ENCODE data around the gene MAPK14. TPM values are rescaled to one million over a fixed set of nuclear protein-coding genes. Genes with fewer than 3 reads are reported as not detected.

Gene MAPK14
- total RNA-seq, 1 donor from 2014 or later, result 52.6 TPM

DNA sequence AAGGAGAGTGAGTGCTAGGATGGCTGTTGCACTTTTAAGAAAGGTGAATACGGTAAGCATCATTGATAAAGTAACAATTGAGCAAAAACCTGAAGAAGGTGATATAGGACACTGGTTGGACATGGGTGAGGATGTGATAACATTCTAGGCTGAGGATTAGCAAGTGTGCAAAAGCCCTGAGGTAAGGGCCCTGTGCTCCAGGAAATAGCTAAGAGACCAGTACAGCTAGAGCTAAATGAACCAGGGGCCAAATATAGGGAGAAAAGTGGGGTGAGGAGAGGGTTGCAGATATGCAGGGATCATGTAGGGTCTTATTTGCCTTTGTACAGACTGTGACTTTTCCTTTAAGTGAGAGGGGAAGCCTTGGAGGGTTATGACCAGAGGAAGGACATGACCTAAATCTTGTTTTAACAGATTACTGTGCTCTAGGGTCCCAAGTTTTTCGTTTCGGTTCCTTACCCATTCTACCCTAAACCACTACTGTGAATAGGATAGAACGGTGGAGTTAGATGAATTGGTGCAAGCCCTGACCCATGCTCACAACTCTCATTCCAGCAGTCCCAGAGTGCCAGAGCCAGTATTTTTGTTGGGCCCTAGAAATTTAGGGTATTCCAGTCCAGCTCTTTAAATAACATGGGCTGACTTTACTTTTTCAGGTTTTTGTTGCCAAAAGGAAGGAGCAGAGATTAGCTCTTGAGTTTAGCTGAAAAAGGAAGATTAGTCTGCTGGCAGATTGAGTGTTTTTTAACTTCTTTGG lies 10.7 kb downstream of the MAPK14 start:
- no peak for DNase-seq

- DNase-seq, result no peak
Observed at GRCh38 chr6:36039112-36039511, 11.5 kb downstream of the MAPK14 start.

DNA sequence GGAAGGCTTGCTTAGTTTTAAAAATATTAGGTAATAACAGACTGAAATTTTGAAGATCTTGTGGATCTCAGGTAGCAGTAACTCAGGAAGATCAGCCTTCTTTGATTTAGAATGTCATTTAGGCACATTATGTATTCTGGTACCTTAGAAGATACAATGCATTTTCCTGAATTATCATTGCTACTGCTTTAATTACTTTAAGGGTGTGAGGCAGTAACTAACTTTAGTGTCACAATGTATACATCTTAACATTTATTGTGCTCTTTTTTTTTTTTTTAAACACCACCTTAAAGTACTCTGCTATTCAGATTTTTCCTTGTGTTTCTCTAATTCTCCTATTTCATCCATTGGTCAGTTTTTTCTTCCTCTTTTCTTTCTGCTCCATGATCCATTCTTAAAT lies 13.3 kb downstream of the MAPK14 start:
- DNase-seq, result no peak

GRCh38 chr6:36042618-36043260 lies 15.1 kb downstream of the MAPK14 start:
- DNase-seq, result no peak

DNA sequence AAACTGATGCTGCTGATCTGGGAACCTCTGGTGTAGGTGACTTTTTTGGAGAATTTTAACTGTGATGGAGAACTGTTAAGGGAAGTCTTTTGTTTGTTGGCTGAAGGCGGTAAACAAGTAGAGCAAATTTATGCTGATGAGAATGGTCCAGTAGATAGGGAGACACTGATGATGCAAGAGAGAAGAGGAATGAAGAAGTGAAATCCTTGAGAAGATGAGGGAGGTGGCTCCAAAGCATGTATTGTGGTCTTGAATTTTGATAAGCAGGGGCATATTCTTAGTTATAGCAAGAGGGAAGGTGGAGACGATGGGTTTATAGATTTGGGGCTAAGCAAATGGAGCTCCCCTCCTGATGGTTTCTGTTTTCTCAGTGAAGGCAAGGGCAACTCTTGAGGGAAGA lies 22.0 kb downstream of the MAPK14 start:
- no peak for DNase-seq

- DNase-seq, result no peak
Observed at GRCh38 chr6:36050305-36050704, 22.7 kb downstream of the MAPK14 start.

GRCh38 chr6:36050947-36051710 lies 23.5 kb downstream of the MAPK14 start:
- no peak for DNase-seq

- DNase-seq, result no peak
Observed at GRCh38 chr6:36052097-36052496, 24.5 kb downstream of the MAPK14 start.

GRCh38 chr6:36053878-36054277 lies 26.3 kb downstream of the MAPK14 start:
- no peak for DNase-seq

DNA sequence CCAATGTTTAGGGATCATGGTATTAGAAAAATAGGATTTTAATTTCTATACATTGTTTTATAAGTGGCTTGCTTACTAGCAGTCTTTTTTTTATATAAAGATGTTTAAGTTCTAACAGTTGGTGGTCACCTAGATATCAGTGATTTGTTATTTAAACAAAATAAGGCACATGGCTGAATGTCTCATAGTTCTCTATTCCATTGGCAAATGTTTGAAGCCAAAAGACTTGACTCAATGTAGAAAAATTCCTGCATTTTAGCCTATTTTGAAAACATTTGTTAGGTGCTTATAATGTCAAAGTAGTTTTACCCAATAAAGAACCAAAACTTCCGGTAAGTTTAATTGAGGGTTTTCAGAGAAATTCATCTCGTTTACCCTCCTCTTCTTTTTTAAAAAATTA lies 26.8 kb downstream of the MAPK14 start:
- no peak for DNase-seq

GRCh38 chr6:36054956-36055355 lies 27.3 kb downstream of the MAPK14 start:
- DNase-seq, result no peak

DNA sequence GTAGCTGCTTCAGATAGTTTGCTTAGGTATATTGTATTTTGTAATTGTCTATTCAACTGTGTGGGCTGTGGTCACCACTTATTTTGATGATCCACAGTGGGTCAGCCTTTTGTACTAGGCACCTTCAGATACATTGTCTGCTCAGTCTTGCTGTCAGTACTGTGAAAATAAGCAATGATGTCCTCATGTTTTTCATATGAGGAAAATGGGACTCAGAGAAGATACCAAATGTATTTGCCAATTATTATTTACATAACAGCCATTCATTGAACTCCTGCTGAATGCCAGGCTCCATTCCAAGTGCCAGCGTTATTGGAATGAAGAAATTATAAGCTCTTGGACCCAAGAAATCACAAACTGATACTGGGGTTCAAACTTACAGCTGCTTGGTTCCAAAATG lies 28.6 kb downstream of the MAPK14 start:
- no peak for DNase-seq

DNA sequence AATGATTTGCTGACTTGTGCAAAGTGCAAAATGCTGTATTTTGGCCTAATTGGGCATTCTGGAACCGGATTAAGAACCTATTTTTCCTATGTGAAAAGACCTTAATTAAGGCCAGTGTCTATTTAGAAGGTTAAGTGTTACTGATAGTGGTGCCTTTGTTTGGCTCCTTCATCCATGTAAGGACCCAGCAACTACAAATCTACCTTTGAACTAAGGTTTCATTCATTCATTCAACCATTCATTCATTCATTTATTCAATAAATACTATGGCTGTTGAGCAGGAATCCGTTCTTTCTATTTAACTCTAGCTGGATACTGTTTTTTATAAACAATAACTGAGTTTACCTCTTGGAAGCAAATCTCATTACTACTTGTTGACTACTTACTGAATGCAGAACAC lies 33.6 kb downstream of the MAPK14 start:
- no peak for DNase-seq

GRCh38 chr6:36062247-36062646 lies 34.6 kb downstream of the MAPK14 start:
- DNase-seq, result no peak

DNA sequence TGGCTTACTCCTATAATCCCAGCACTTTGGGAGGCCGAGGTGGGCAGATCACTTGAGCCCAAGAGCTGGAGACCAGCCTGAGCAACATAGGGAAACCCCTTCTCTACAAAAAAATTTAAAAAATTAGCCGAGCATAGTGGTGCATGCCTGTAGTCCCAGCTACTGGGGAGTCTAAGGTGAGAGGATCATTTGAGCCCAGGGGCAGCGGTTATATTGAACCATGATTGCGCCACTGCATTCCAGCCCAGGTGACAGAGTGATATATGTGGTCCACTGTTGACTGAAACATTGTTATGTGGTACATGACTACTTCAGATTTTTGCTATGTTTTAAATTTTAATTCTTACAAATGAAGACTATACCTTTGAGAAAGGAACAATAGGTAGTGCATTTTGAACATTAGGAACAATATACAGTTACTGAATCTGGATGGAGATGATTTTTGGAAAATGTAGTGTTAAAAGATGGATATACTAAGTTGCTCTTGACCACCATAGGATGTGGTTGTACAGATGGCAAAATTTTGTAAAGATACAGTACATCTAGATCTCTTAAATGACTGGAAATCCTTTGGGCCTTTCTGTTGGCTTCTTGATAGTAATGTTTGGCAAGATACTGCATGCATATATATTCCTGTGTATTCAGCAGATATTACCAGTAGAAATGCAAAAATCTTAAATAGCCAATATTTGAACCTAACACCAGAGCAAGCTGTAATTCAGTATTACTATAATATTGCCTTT lies 35.9 kb downstream of the MAPK14 start:
- no peak for DNase-seq

GRCh38 chr6:36064770-36065396 lies 37.3 kb downstream of the MAPK14 start:
- no peak for DNase-seq

- no peak for DNase-seq
Observed at GRCh38 chr6:36065916-36066315, 38.3 kb downstream of the MAPK14 start.

GRCh38 chr6:36066817-36067216 lies 39.2 kb downstream of the MAPK14 start:
- no peak for DNase-seq

DNA sequence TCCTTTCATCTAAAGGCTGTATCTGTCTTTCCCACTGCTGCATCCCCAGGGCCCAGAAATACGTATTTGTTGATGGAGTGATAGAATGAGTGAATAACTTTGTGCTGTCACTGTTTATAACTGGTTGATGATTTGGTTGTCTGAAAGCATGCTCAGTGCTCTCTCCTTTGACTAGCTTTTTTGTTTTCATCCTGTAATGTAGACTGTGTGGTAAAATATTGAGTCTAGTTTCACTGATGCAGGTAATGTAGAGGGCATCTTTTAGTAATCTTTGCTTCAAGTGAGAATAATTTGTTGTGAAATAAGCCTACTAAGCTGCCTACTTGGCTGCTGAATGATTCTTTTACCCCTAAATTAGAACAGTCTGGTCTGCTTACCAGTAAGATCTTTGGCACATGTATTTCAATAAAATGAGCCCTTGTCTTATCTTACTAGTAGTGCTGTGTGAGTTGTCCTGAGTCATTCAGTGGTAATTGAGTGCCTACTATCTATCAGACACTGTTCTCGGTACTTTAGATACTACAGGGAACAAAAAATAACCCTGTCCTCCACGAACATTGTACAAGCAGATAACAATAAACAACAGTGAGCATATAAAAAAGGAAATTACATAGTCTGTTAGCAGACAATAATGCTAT lies 39.9 kb downstream of the MAPK14 start:
- no peak for DNase-seq

DNA sequence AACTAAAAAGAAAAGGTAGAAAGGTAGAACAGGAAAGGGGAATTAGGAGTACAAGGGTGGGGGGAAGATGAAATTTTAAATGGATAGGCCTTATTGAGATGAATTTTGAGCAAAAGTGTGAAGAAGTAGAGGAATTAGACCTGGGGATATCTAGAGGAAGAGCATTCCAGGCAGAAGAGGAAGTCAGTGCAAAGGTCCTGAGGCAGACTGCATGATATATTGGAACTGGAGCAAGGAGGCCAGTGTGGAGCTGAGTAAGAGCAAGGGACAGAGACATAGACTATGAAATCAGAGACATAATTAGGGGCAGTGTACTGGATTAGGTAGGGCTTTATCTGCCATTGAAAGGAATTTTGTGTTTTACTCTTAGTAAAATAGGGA lies 40.4 kb downstream of the MAPK14 start:
- DNase-seq, result no peak

DNA sequence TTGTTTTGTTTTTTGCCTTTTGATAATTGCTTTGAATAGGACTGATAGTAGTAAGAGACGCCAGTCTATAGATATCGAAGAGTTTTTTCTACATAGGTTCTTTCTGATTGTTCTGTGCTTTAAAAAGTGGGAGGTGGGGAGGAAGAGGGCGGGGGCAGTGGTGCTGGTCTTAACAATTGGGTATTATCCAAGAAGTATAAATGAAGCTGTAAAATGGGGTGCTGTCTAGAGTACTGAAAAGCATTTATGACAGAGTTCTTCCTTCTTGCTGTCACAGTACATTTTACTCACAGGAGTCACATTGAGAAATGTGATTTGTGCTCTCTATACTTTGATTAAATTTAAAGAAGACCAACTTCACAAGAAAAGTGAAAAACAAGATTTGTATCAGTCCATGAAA lies 41.0 kb downstream of the MAPK14 start:
- no peak for DNase-seq

- DNase-seq, result no peak
Observed at GRCh38 chr6:36069573-36069972, 42.0 kb downstream of the MAPK14 start.

Data from skin of body (tissue), 2 donors.